Transverse colon (tissue), 4 donors: ENCODE results near the gene MIP. TPM values are rescaled to one million over a fixed set of nuclear protein-coding genes. Genes with fewer than 3 reads are reported as not detected.

Experiments
- DNase-seq: peaks from one replicate; pipeline ENCODE4 v3.0.0-alpha.2; 2019
- H3K27ac ChIP-seq, 4 donors: fragments of 200-600 bp; sonication (generic); 2 replicates each; pipeline ENCODE4 v1.5.1; 2016 to 2018; ENCODE audit warnings: inconsistent platforms in 4 of 4
- H3K27me3 ChIP-seq: fragments of 200-600 bp; sonication (generic); 2 replicates; pipeline ENCODE4 v1.5.1; 2017; ENCODE audit warnings: inconsistent platforms
- H3K36me3 ChIP-seq, 4 donors: fragments of 200-600 bp; sonication (generic); 2 replicates each; pipeline ENCODE4 v1.5.1; 2017 to 2019; ENCODE audit warnings: inconsistent platforms in 4 of 4
- H3K4me1 ChIP-seq, 4 donors: fragments of 200-600 bp; sonication (generic); 2 replicates each; pipeline ENCODE4 v1.5.1; 2017 to 2020; ENCODE audit warnings: inconsistent platforms in 4 of 4
- H3K4me3 ChIP-seq, 4 donors: fragments of 200-600 bp; sonication (generic); 1 replicate in 1 of 4; 2 replicates in 3 of 4; pipeline versions ENCODE4 v1.5.1 to v1.6.1; 2017 to 2019; ENCODE audit warnings: inconsistent platforms in 4 of 4
- H3K9me3 ChIP-seq, 2 donors: fragments of 200-600 bp; sonication (generic); 2 replicates each; pipeline ENCODE4 v1.5.1; 2017 to 2019; ENCODE audit warnings: inconsistent platforms in 2 of 2
- EP300 ChIP-seq: sonication (generic); formaldehyde crosslinking; IDR thresholded peaks from one replicate; pipeline ENCODE4 v1.6.1; 2017; ENCODE audit warnings: antibody characterized with exemption, low read depth
- POLR2A ChIP-seq: fragments of 450-650 bp; IDR thresholded peaks from one replicate; pipeline ENCODE4 v1.6.1; 2016; ENCODE audit warnings: antibody characterized with exemption, mild to moderate bottlenecking, moderate library complexity
- POLR2AphosphoS5 ChIP-seq, 3 donors: sonication (generic); formaldehyde crosslinking; IDR thresholded peaks; one replicate each; pipeline ENCODE4 v1.6.1; 2016; ENCODE audit warnings: antibody characterized with exemption in 3 of 3
- WGBS, 2 donors: methylation state at CpG; one replicate each; pipeline ENCODE4 v1.1.5; 2018; ENCODE audit warnings: low coverage in 1 of 2; 5-methylcytosine and 5-hydroxymethylcytosine counted together
- in situ Hi-C, 4 donors: fragments of 200-750 bp; cut with MboI; loops; one replicate each; pipeline versions ENCODE4 v1.15.0 to v1.15.1; 2017; ENCODE audit warnings: low sequenced_read_pairs in 3 of 4, low pct_ligation_motif_present in 1 of 4, low pct_unique_long_range_greater_than_20kb in 1 of 4
- intact Hi-C: fragments of 100-400 bp; cut with DNase I; formaldehyde crosslinking; loops from one replicate; pipeline ENCODE4 v1.15.1; 2023; ENCODE audit warnings: low total_unique reads
- total RNA-seq, 4 donors: library from RNA; depleted of rRNA; stranded (reverse); fragments of >200 nt; gene quantifications; one replicate each; pipeline ENCODE4 v1.1.0, GENCODE V29; 2016
- TF ChIP-seq, protein P1 (sequence below), 5 experiments: fragments of 200-600 bp in 3 of 5; fragments of 450-650 bp in 2 of 5; sonication (generic) in 3 of 5; IDR thresholded peaks; 1 replicate in 2 of 5; 2 replicates in 3 of 5; pipeline ENCODE4 v1.5.1; 2016 to 2017; ENCODE audit warnings: antibody characterized with exemption in 5 of 5, inconsistent platforms in 3 of 5, mild to moderate bottlenecking in 2 of 5, moderate library complexity in 1 of 5

Gene MIP
- total RNA-seq, 4 donors from 2014 or later: not detected

DNA sequence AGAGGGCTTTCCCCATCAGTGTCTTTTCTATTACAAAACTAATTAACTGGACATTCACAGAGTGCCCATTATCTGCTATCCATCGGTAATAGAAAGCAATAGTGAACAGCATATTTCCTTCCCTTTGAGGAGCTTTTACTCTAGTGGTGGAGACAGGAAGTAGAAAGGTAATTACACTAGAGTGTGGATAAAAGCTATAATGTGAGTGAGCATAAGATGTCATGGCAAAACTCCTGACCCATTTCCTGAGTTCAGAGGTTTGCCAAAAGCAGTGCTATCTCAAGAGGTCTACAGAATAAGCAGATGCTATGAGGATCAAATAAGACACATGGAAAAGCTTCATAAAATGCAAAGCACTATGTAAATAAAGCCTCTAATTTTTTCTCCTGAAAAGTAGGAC lies 29.3 kb downstream of the MIP start:
- Histone ChIP-seq H3K36me3 (peaks cover 0 to 11% (median 0%) of the 10 kb centered on the region in 4 donors), H3K9me3 (no peaks in the 10 kb centered on the region)
- in situ Hi-C loops: no loop called here

DNA sequence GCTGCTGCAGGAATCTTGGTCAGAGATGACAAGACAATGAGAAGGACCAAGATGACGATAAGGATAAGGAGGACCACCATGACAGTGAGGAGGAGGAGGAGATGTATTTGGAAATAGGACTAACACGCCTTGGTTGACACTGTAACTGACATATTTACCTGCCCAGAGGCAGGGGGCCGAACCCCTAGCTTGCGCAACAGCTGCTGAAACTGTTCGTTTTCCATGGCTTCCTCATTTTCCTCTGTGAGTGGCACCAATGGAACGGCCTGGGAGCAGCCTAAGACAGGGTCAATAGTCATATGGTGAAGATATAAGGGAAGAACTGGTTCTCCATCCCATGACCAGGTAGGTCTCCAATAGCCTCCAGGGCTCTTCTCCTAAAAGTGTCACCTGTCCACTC lies 34.0 kb downstream of the MIP start:
- Histone ChIP-seq H3K4me3 (no peak overlapping the region), H3K9me3 (no peaks in the 10 kb centered on the region), H3K27ac (no peak overlapping the region), H3K4me1 (no peaks in the 10 kb centered on the region), H3K27me3 (no peaks in the 10 kb centered on the region), H3K36me3 (peaks cover 0 to 6% (median 0%) of the 10 kb centered on the region in 4 donors)
- WGBS, 2 donors: 84 to 94% methylated on average over 2 to 6 of the region's 6 CpGs
- intact Hi-C loops (no loop called here), in situ Hi-C loops (no loop called here)
- DNase-seq: no peak
- TF ChIP-seq EP300 (no peak), POLR2A (no peak), POLR2AphosphoS5 (IDR thresholded peaks at IDR 0.05) (no peak)
- TF ChIP-seq, protein P1, sequence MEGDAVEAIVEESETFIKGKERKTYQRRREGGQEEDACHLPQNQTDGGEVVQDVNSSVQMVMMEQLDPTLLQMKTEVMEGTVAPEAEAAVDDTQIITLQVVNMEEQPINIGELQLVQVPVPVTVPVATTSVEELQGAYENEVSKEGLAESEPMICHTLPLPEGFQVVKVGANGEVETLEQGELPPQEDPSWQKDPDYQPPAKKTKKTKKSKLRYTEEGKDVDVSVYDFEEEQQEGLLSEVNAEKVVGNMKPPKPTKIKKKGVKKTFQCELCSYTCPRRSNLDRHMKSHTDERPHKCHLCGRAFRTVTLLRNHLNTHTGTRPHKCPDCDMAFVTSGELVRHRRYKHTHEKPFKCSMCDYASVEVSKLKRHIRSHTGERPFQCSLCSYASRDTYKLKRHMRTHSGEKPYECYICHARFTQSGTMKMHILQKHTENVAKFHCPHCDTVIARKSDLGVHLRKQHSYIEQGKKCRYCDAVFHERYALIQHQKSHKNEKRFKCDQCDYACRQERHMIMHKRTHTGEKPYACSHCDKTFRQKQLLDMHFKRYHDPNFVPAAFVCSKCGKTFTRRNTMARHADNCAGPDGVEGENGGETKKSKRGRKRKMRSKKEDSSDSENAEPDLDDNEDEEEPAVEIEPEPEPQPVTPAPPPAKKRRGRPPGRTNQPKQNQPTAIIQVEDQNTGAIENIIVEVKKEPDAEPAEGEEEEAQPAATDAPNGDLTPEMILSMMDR (IDR thresholded peaks at IDR 0.05): no peak

More for the DNA sequence above, 29.3 kb downstream of the MIP start:
- intact Hi-C loops: no loop called here
- Histone ChIP-seq H3K4me3 (no peak overlapping the region), H3K27ac (no peak overlapping the region), H3K27me3 (no peaks in the 10 kb centered on the region), H3K4me1 (no peaks in the 10 kb centered on the region)
- no peak for TF ChIP-seq EP300
- TF ChIP-seq, protein P1 (IDR thresholded peaks at IDR 0.05): no peak
- TF ChIP-seq POLR2A: no peak
- DNase-seq: no peak
- 82 to 86% methylated on average over 1 of the region's 1 CpG for WGBS, 2 donors

DNA sequence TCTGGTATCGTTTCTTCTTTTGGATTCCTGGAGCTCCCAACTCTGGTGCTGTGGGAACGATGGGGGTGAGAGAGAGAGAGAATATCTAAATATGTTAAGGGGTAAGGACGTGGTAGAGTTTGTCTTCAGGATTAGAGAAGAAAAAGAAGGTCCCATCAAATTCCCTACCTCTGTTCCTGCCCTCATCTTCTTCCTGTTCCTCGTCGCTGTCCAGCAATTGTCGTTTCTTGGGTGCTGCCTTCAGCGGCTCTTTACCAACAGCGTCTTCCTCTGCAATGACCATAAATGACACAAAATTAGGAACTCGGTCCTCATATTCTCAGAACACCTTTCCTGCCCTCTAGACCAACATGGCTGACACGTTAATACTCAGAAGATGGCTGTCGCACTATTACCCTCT lies 36.7 kb downstream of the MIP start:
- in situ Hi-C loops (no loop called here), intact Hi-C loops (no loop called here)
- WGBS, 2 donors: 91 to 95% methylated on average over 7 to 11 of the region's 11 CpGs
- Histone ChIP-seq H3K27ac (no peak overlapping the region), H3K9me3 (no peaks in the 10 kb centered on the region), H3K4me1 (no peaks in the 10 kb centered on the region), H3K4me3 (no peak overlapping the region), H3K27me3 (no peaks in the 10 kb centered on the region), H3K36me3 (peaks cover 0 to 6% (median 0%) of the 10 kb centered on the region in 4 donors)
- no peak for TF ChIP-seq POLR2AphosphoS5 (IDR thresholded peaks at IDR 0.05)
- TF ChIP-seq, protein P1 (IDR thresholded peaks at IDR 0.05): no peak
- no peak for TF ChIP-seq EP300
- no peak for TF ChIP-seq POLR2A
- DNase-seq: no peak

DNA sequence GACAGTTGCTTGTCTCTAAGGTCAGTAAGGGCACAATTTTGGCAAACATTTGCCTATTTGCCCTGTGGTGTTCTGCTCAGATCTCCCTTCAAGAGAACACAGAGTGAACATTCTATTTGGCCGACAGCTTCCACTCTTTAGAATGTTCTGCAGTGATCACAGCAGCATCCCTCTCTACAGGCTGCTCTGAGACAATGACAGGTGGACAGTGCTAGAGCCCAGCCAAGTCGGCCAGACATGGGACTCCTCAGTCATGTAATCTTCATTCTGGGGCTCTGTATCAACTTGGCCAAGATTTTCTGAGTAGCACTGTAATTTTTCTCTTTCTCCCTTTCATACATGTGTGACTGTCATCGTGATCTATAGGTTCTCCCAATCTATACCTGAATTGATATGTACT lies 40.1 kb downstream of the MIP start:
- no peak overlapping the region for H3K4me3 ChIP-seq
- in situ Hi-C loops (no loop called here), intact Hi-C loops (no loop called here)
- no peak for TF ChIP-seq POLR2A
- TF ChIP-seq, protein P1 (IDR thresholded peaks at IDR 0.05): no peak
- no peak for TF ChIP-seq POLR2AphosphoS5 (IDR thresholded peaks at IDR 0.05)
- TF ChIP-seq EP300: no peak
- no peaks in the 10 kb centered on the region for H3K4me1 ChIP-seq
- no peaks in the 10 kb centered on the region for H3K36me3 ChIP-seq
- H3K27ac ChIP-seq: no peak overlapping the region
- no peak for DNase-seq
- H3K27me3 ChIP-seq: no peaks in the 10 kb centered on the region
- H3K9me3 ChIP-seq: no peaks in the 10 kb centered on the region
- WGBS, 2 donors: 91 to 100% methylated on average over 1 to 3 of the region's 3 CpGs
